ENCODE measurements around the gene HEYL. TPM values are rescaled to one million over a fixed set of nuclear protein-coding genes. Genes with fewer than 3 reads are reported as not detected.

The HEYL gene
- total and polyA plus RNA-seq, 2 of the 8 experiments (the other 6 are each of a cell fraction or from before 2014, with no cell fraction given): 1.8 to 3.1 TPM

DNA sequence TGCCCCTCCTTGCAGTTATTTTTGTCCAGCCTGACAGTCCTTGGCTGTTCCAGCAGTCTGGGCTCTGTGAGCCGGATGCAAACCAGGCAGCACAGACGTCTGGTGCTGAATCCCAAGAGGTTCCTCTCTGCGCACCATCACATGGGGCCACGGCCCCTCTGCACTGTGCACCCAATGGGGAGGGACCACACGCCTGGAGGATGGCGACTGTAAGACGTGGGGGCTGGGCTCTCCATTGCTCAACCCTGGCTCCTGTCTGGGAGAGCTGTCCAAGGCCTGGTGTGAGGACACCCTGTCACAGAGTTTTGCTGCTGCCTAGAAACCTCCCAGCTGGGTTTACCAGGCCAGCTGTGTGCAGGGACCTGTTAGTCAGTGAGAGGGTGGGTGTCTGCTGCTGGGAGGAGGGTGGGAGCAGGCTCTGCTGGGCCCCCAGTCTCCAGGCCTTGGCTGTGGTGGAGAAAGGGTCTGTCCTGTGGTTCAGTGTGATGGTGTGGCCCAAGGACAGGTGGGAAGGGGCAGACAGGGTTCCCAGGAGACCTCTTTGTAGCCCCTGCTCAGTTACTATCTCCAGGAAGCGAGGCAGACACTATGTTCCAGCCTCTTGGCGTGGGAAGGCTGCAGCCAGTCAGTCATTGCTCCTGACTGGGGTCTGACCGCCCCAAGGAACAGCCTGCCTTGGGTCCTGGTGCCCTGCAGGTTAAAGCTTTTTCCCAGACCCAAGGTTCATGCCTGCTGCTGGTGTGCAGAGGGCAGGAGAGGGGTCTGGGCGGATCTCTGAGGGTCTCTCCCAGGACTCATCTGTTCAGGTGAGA is 13.8 kb downstream of the HEYL start:
- FAIRE-seq: no peak
- no peak overlapping the region for H3K56ac ChIP-seq (replicated peaks; ENCODE audit: insufficient read length, low read depth, low read length)
- no peak overlapping the region for H3K27ac ChIP-seq (ENCODE audit: low read depth, low read length)
- H3K9ac ChIP-seq (replicated peaks in 1 of 4; ENCODE audit: extremely low read depth in 1 of 4, low read depth in 3 of 4, low read length in 3 of 4): no peak overlapping the region
- no peak overlapping the region for H4K91ac ChIP-seq (replicated peaks; ENCODE audit: insufficient read length, low read length)
- no peaks in the 10 kb centered on the region for H3K79me2 ChIP-seq (ENCODE audit: control insufficient read depth in 1 of 2, insufficient read depth in 2 of 2, low read length in 2 of 2)
- no peak overlapping the region for H2BK120ac ChIP-seq (replicated peaks; ENCODE audit: low read depth, low read length)
- H2BK20ac ChIP-seq (ENCODE audit: low read length): no peak overlapping the region
- H3K23me2 ChIP-seq (ENCODE audit: low read depth, low read length): no peaks in the 10 kb centered on the region
- H3K36me3 ChIP-seq (ENCODE audit: control insufficient read depth in 2 of 4, insufficient read depth in 4 of 4, low read length in 3 of 4): no peaks in the 10 kb centered on the region
- H3K4me1 ChIP-seq (replicated peaks in 1 of 4; ENCODE audit: control insufficient read depth in 3 of 4, insufficient read depth in 4 of 4, low read length in 3 of 4): no peaks in the 10 kb centered on the region
- H2BK5ac ChIP-seq (ENCODE audit: low read depth, low read length): no peak overlapping the region
- no peak overlapping the region for H3K4ac ChIP-seq (replicated peaks; ENCODE audit: insufficient read length, low read depth, low read length)
- H3K18ac ChIP-seq (ENCODE audit: extremely low read depth, low read length): no peak overlapping the region
- H3K27me3 ChIP-seq (replicated peaks in 1 of 4; ENCODE audit: control insufficient read depth in 3 of 4, extremely low read depth in 1 of 4, insufficient read depth in 3 of 4, low read length in 3 of 4): peaks cover 0 to 5% (median 1%) of the 10 kb centered on the region in 4 experiments; a peak in 2 of 7 replicates
- H2AK5ac ChIP-seq (ENCODE audit: low read depth, low read length): no peak overlapping the region
- CTCF ChIA-PET (ENCODE audit: partially characterized antibody): interaction anchor here (0.6 to 25.8 kb wide), 7 partner anchors 11 to 340 kb away, joined by 3 to 337 read pairs (median 4); partner anchors contain the start of gene HEYL
- 0 out of 4 replicates have a peak, but pooled peaks cover 0 to 4% of the 10 kb centered on the region in 2 experiments for H3K9me3 ChIP-seq (ENCODE audit: insufficient read depth in 2 of 2, low read depth in 1 of 2, low read length in 1 of 2)
- no peak overlapping the region for H3K23ac ChIP-seq (ENCODE audit: insufficient read length)
- H4K8ac ChIP-seq (ENCODE audit: extremely low read depth, insufficient read depth, low read length): peak overlapping the region; percentile 36; the same call in 1 of the 2 replicates
- H2BK12ac ChIP-seq (ENCODE audit: low read depth, low read length): no peak overlapping the region
- no peak overlapping the region for H2AFZ ChIP-seq (ENCODE audit: low read length)
- no peak for DNase-seq (ENCODE audit: low read depth in 1 of 2, low spot score in 2 of 2)
- no peak overlapping the region for H4K5ac ChIP-seq (ENCODE audit: insufficient read length, low read depth, low read length)
- no peak overlapping the region for H3K4me3 ChIP-seq (ENCODE audit: extremely low read depth in 1 of 4, insufficient read depth in 2 of 4, low read depth in 3 of 4, low read length in 4 of 4)
- POLR2A ChIA-PET (ENCODE audit: partially characterized antibody): interaction anchor here (0.6 to 1.5 kb wide), 4 partner anchors 21 to 395 kb away, joined by 3 read pairs; partner anchors contain the start of gene HPCAL4
- 88% methylated on average over 11 of the region's 11 CpGs; no CpG with 5 or more reads in 1 of the 2 experiments for WGBS, 2 experiments (ENCODE audit: extremely low coverage in 1 of 2, insufficient coverage in 1 of 2, insufficient read length in 1 of 2, insufficient replicate concordance in 2 of 2, low coverage in 1 of 2, low lambda C conversion rate in 2 of 2, missing lambda C conversion rate in 1 of 2)
- H3K4me2 ChIP-seq (ENCODE audit: insufficient read depth in 1 of 2, low read depth in 2 of 2, low read length in 2 of 2): no peak overlapping the region
- no peaks in the 10 kb centered on the region for H3K79me1 ChIP-seq (ENCODE audit: low read depth, low read length)
- H2BK15ac ChIP-seq (ENCODE audit: low read length): no peak overlapping the region
- H3K14ac ChIP-seq (ENCODE audit: insufficient read length): no peak overlapping the region
- H4K20me1 ChIP-seq (replicated peaks in 1 of 2; ENCODE audit: control insufficient read depth in 1 of 2, insufficient read depth in 2 of 2, low read length in 2 of 2): no peaks in the 10 kb centered on the region
- TF ChIP-seq TBP (IDR thresholded peaks at IDR 0.05; ENCODE audit: low read depth, low read length): no peak
- TF ChIP-seq SP4 (IDR thresholded peaks at IDR 0.05; ENCODE audit: low read length): no peak
- TF ChIP-seq RFX5 (IDR thresholded peaks at IDR 0.05; ENCODE audit: borderline replicate concordance, low read depth, low read length): no peak
- no peak for TF ChIP-seq SRF (IDR thresholded peaks at IDR 0.05; ENCODE audit: low read depth, low read length)
- no peak for TF ChIP-seq GTF2F1 (IDR thresholded peaks at IDR 0.05; ENCODE audit: borderline replicate concordance, low read depth, low read length)
- TF ChIP-seq KDM1A (IDR thresholded peaks at IDR 0.05; ENCODE audit: borderline replicate concordance, low read length): no peak
- TF ChIP-seq RAD21 (IDR thresholded peaks at IDR 0.05 in 1 of 2, conservative IDR thresholded peaks at IDR 0.05 in 1 of 2; ENCODE audit: low read depth in 2 of 2, low read length in 2 of 2): no peak
- no peak for TF ChIP-seq GABPA (IDR thresholded peaks at IDR 0.05; ENCODE audit: borderline replicate concordance, insufficient read depth, low read length)
- TF ChIP-seq CTBP2 (IDR thresholded peaks at IDR 0.05; ENCODE audit: borderline replicate concordance, insufficient read depth, insufficient read length, low read length): no peak
- TF ChIP-seq MAFK (IDR thresholded peaks at IDR 0.05; ENCODE audit: low read depth, low read length): no peak
- no peak for TF ChIP-seq EP300 (IDR thresholded peaks at IDR 0.05; ENCODE audit: borderline replicate concordance in 1 of 2, low read depth in 2 of 2, low read length in 2 of 2)
- TF ChIP-seq BACH1 (IDR thresholded peaks at IDR 0.05; ENCODE audit: low read length): no peak
